Fibroblast of gingiva (primary cell): ENCODE results near the gene ASIC5.
"Not testable (repeated sequence)": the region's sequence is repeated elsewhere in the genome, so short reads cannot be mapped to it uniquely, and the experiment has no call there.

Experiments
- DNase-seq: peaks from one replicate; pipeline ENCODE4 v3.0.0-alpha.2; 2011; ENCODE audit warnings: low read depth

The ASIC5 gene

GRCh38 chr4:155866177-155866576 is at the start of gene ASIC5:
ASIC5 (minus strand) TSS chr4:155866277; CDS start chr4:155866226, 51 bp downstream.
- DNase-seq, result no peak

GRCh38 chr4:155914782-155915181 is 48.7 kb upstream of the ASIC5 start:
- no peak for DNase-seq

- DNase-seq, result no peak
These were observed 45.8 kb upstream of the ASIC5 start for GRCh38 chr4:155911905-155912304.

GRCh38 chr4:155909615-155910226 is 43.6 kb upstream of the ASIC5 start:
- DNase-seq, result no peak

- DNase-seq, result no peak
These were observed 42.4 kb upstream of the ASIC5 start for GRCh38 chr4:155908187-155909139.

- DNase-seq, result no peak
These were observed 41.5 kb upstream of the ASIC5 start for GRCh38 chr4:155907556-155907955.

GRCh38 chr4:155906554-155907247 is 40.6 kb upstream of the ASIC5 start:
- peak; percentile 99 for DNase-seq

- no peak for DNase-seq
These were observed 38.3 kb upstream of the ASIC5 start for GRCh38 chr4:155904331-155904730.

- DNase-seq, result peak; percentile 29
These were observed 37.4 kb upstream of the ASIC5 start, which contains the start of gene TDO2 for GRCh38 chr4:155903453-155903852. TDO2 (plus strand) TSS chr4:155903696; CDS start chr4:155903759, 63 bp downstream.

GRCh38 chr4:155901013-155901412 is 34.9 kb upstream of the ASIC5 start:
- DNase-seq, result no peak

GRCh38 chr4:155900381-155900780 is 34.3 kb upstream of the ASIC5 start:
- peak; percentile 52 for DNase-seq

GRCh38 chr4:155899891-155900290 is 33.8 kb upstream of the ASIC5 start:
- no peak for DNase-seq

GRCh38 chr4:155898371-155898770 is 32.3 kb upstream of the ASIC5 start:
- not testable (repeated sequence) for DNase-seq

- DNase-seq, result peak; percentile 3
These were observed 25.0 kb upstream of the ASIC5 start for GRCh38 chr4:155891058-155891457.

GRCh38 chr4:155889946-155890345 is 23.9 kb upstream of the ASIC5 start:
- peak; percentile 5 for DNase-seq

- peak; percentile 94 for DNase-seq
These were observed 23.1 kb upstream of the ASIC5 start for GRCh38 chr4:155889031-155889793.

GRCh38 chr4:155887847-155888570 is 21.9 kb upstream of the ASIC5 start:
- no peak for DNase-seq

- no peak for DNase-seq
These were observed 21.0 kb upstream of the ASIC5 start for GRCh38 chr4:155887045-155887444.

GRCh38 chr4:155885666-155886065 is 19.6 kb upstream of the ASIC5 start:
- no peak for DNase-seq

- no peak for DNase-seq
These were observed 17.8 kb upstream of the ASIC5 start for GRCh38 chr4:155883895-155884294.

- DNase-seq, result no peak
These were observed 15.5 kb upstream of the ASIC5 start for GRCh38 chr4:155881555-155881954.
